ENCODE results near the gene BDNF. TPM values are rescaled to one million over a fixed set of nuclear protein-coding genes. Genes with fewer than 3 reads are reported as not detected.

The BDNF gene
- total RNA-seq, 1 donor from 2014 or later, result not detected

GRCh38 chr11:27621405-27622161 lies 78.7 kb downstream of the BDNF start:
- Mint-ChIP-seq H3K4me1 (no peaks in the 10 kb centered on the region), H3K27me3 (no peaks in the 10 kb centered on the region), H3K9me3 (no peaks in the 10 kb centered on the region), H3K36me3 (ENCODE audit: low read depth) (no peaks in the 10 kb centered on the region), H3K4me3 (no peak overlapping the region), H3K27ac (no peak overlapping the region)
- intact Hi-C loops (cut with micrococcal nuclease), result no loop called here
- no peak for DNase-seq

GRCh38 chr11:27619763-27620335 lies 80.4 kb downstream of the BDNF start:
- Mint-ChIP-seq H3K27ac (no peak overlapping the region), H3K9me3 (no peaks in the 10 kb centered on the region), H3K36me3 (ENCODE audit: low read depth) (no peaks in the 10 kb centered on the region), H3K27me3 (no peaks in the 10 kb centered on the region), H3K4me3 (no peak overlapping the region), H3K4me1 (no peaks in the 10 kb centered on the region)
- no peak for DNase-seq
- intact Hi-C loops (cut with micrococcal nuclease), result no loop called here

GRCh38 chr11:27619039-27619574 lies 81.1 kb downstream of the BDNF start:
- Mint-ChIP-seq H3K4me3 (no peak overlapping the region), H3K4me1 (no peaks in the 10 kb centered on the region), H3K9me3 (no peaks in the 10 kb centered on the region), H3K27ac (no peak overlapping the region), H3K36me3 (ENCODE audit: low read depth) (no peaks in the 10 kb centered on the region), H3K27me3 (no peaks in the 10 kb centered on the region)
- intact Hi-C loops (cut with micrococcal nuclease), result no loop called here
- no peak for DNase-seq

- DNase-seq, result no peak
- Mint-ChIP-seq H3K4me3 (no peak overlapping the region), H3K9me3 (no peaks in the 10 kb centered on the region), H3K27me3 (no peaks in the 10 kb centered on the region), H3K4me1 (no peaks in the 10 kb centered on the region), H3K27ac (no peak overlapping the region), H3K36me3 (ENCODE audit: low read depth) (no peaks in the 10 kb centered on the region)
- intact Hi-C loops (cut with micrococcal nuclease), result no loop called here
Observed at GRCh38 chr11:27618281-27618915, 81.9 kb downstream of the BDNF start.

GRCh38 chr11:27616711-27617110 lies 83.5 kb downstream of the BDNF start:
- Mint-ChIP-seq H3K4me3 (no peak overlapping the region), H3K27me3 (no peaks in the 10 kb centered on the region), H3K4me1 (no peaks in the 10 kb centered on the region), H3K9me3 (no peaks in the 10 kb centered on the region), H3K27ac (no peak overlapping the region), H3K36me3 (ENCODE audit: low read depth) (no peaks in the 10 kb centered on the region)
- no peak for DNase-seq
- intact Hi-C loops (cut with micrococcal nuclease), result no loop called here

- H3K9me3 Mint-ChIP-seq, result no peaks in the 10 kb centered on the region
- no peak overlapping the region for H3K4me3 Mint-ChIP-seq
- intact Hi-C loops (cut with micrococcal nuclease), result no loop called here
- no peak overlapping the region for H3K27ac Mint-ChIP-seq
- no peaks in the 10 kb centered on the region for H3K36me3 Mint-ChIP-seq (ENCODE audit: low read depth)
- H3K27me3 Mint-ChIP-seq, result no peaks in the 10 kb centered on the region
- DNase-seq, result no peak
- no peaks in the 10 kb centered on the region for H3K4me1 Mint-ChIP-seq
Observed at GRCh38 chr11:27615833-27616232, 84.4 kb downstream of the BDNF start.

GRCh38 chr11:27614092-27614491 lies 86.2 kb downstream of the BDNF start:
- no peak for DNase-seq
- no peak overlapping the region for H3K4me3 Mint-ChIP-seq
- no peaks in the 10 kb centered on the region for H3K36me3 Mint-ChIP-seq (ENCODE audit: low read depth)
- intact Hi-C loops (cut with micrococcal nuclease), result no loop called here
- no peaks in the 10 kb centered on the region for H3K4me1 Mint-ChIP-seq
- H3K27me3 Mint-ChIP-seq, result no peaks in the 10 kb centered on the region
- H3K27ac Mint-ChIP-seq, result no peak overlapping the region
- no peaks in the 10 kb centered on the region for H3K9me3 Mint-ChIP-seq

GRCh38 chr11:27612932-27613880 lies 87.0 kb downstream of the BDNF start:
- no peaks in the 10 kb centered on the region for H3K36me3 Mint-ChIP-seq (ENCODE audit: low read depth)
- no peaks in the 10 kb centered on the region for H3K27me3 Mint-ChIP-seq
- DNase-seq, result no peak
- H3K4me3 Mint-ChIP-seq, result no peak overlapping the region
- no peaks in the 10 kb centered on the region for H3K4me1 Mint-ChIP-seq
- H3K9me3 Mint-ChIP-seq, result no peaks in the 10 kb centered on the region
- H3K27ac Mint-ChIP-seq, result no peak overlapping the region
- intact Hi-C loops (cut with micrococcal nuclease), result no loop called here

- no peak for DNase-seq
- intact Hi-C loops (cut with micrococcal nuclease), result no loop called here
- Mint-ChIP-seq H3K9me3 (no peaks in the 10 kb centered on the region), H3K4me1 (no peaks in the 10 kb centered on the region), H3K36me3 (ENCODE audit: low read depth) (no peaks in the 10 kb centered on the region), H3K4me3 (no peak overlapping the region), H3K27me3 (no peaks in the 10 kb centered on the region), H3K27ac (no peak overlapping the region)
Observed at GRCh38 chr11:27611947-27612455, 88.3 kb downstream of the BDNF start.

- no peak for DNase-seq
- H3K4me1 Mint-ChIP-seq, result no peaks in the 10 kb centered on the region
- H3K27ac Mint-ChIP-seq, result no peak overlapping the region
- no peak overlapping the region for H3K4me3 Mint-ChIP-seq
- H3K36me3 Mint-ChIP-seq (ENCODE audit: low read depth), result no peaks in the 10 kb centered on the region
- intact Hi-C loops (cut with micrococcal nuclease), result no loop called here
- no peaks in the 10 kb centered on the region for H3K9me3 Mint-ChIP-seq
- H3K27me3 Mint-ChIP-seq, result no peaks in the 10 kb centered on the region
Observed at GRCh38 chr11:27611390-27611789, 88.9 kb downstream of the BDNF start.

- Mint-ChIP-seq H3K4me3 (no peak overlapping the region), H3K27ac (no peak overlapping the region), H3K27me3 (no peaks in the 10 kb centered on the region), H3K36me3 (ENCODE audit: low read depth) (no peaks in the 10 kb centered on the region), H3K4me1 (no peaks in the 10 kb centered on the region), H3K9me3 (no peaks in the 10 kb centered on the region)
- DNase-seq, result no peak
- intact Hi-C loops (cut with micrococcal nuclease), result no loop called here
Observed at GRCh38 chr11:27610946-27611345, 89.3 kb downstream of the BDNF start.

GRCh38 chr11:27610280-27610679 lies 90.0 kb downstream of the BDNF start:
- H3K27me3 Mint-ChIP-seq, result no peaks in the 10 kb centered on the region
- DNase-seq, result no peak
- no peaks in the 10 kb centered on the region for H3K4me1 Mint-ChIP-seq
- intact Hi-C loops (cut with micrococcal nuclease), result no loop called here
- no peaks in the 10 kb centered on the region for H3K9me3 Mint-ChIP-seq
- no peak overlapping the region for H3K27ac Mint-ChIP-seq
- H3K4me3 Mint-ChIP-seq, result no peak overlapping the region
- no peaks in the 10 kb centered on the region for H3K36me3 Mint-ChIP-seq (ENCODE audit: low read depth)

GRCh38 chr11:27608951-27609350 lies 91.3 kb downstream of the BDNF start:
- H3K27me3 Mint-ChIP-seq, result no peaks in the 10 kb centered on the region
- H3K4me1 Mint-ChIP-seq, result no peaks in the 10 kb centered on the region
- intact Hi-C loops (cut with micrococcal nuclease), result no loop called here
- no peaks in the 10 kb centered on the region for H3K9me3 Mint-ChIP-seq
- DNase-seq, result no peak
- H3K36me3 Mint-ChIP-seq (ENCODE audit: low read depth), result no peaks in the 10 kb centered on the region
- no peak overlapping the region for H3K27ac Mint-ChIP-seq
- H3K4me3 Mint-ChIP-seq, result no peak overlapping the region

Measured in activated CD4-positive, alpha-beta T cell treated with anti-CD3 and anti-CD28 coated beads, Interleukin-2, amount 10 ng/mL, durations not matched to agents 24 days and 14 days (primary cell).